HG02588 (cell line): ENCODE measurements around the gene WFDC1.

Source experiments
- ATAC-seq: cut with Tn5 transposase; IDR thresholded peaks from one replicate; pipeline ENCODE4 v1.9.1; 2021; ENCODE audit warnings: mild to moderate bottlenecking, moderate library complexity; ENCODE audit not compliant: unreplicated experiment

WFDC1 gene

GRCh38 chr16:84370723-84371552 lies 76.3 kb downstream of the WFDC1 start:
- no peak for ATAC-seq

DNA sequence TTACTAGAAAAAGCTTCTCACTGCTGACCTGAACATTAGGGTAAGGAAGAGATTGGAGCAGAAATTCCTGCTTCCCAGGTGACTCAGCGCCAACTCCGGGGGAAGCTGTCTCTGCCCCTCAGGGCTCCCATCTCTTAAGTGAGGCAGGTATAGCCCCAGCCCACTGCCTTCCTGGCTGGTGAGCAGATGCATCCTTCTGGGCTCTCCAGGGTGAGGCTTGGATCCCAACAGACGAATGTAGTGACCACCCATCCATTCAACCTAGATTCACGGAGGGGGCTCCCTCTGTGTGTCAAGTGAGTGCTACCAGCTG lies 76.8 kb downstream of the WFDC1 start:
- no peak for ATAC-seq

DNA sequence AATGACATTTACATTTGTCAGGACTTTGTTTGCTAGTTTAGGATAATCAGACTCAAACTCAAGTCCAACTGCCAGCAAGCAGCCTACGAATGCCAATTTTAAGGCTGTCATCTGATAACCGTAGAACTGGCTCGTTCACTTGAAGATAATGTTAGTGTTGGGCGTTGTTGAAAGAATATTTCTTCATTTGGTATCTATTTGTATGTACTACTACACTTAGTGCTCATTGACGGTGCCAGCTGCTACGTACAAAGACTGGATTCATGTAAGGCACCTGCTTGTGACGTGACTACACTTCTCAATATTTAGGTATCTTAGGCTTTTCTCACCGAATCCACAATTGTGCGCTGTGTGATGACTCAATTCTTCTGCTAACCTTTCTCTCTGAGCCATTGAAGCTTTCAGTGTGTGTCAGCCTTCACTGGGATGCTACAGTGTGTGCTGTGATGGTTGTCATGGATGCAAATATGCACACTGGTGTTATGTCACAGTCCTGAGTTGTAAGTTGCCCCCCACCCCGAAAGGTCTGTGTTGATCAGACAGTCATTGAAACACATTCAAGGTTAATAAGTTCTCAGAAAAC lies 79.3 kb downstream of the WFDC1 start:
- ATAC-seq = no peak

- ATAC-seq = no peak
These were observed 83.4 kb downstream of the WFDC1 start for GRCh38 chr16:84378099-84378498.

- ATAC-seq = no peak
These were observed 83.9 kb downstream of the WFDC1 start for GRCh38 chr16:84378567-84378966.

- no peak for ATAC-seq
These were observed 84.5 kb downstream of the WFDC1 start for GRCh38 chr16:84379008-84379708.
